Liver (tissue), 9 donors: ENCODE results near the gene RNF8. TPM values are rescaled to one million over a fixed set of nuclear protein-coding genes. Genes with fewer than 3 reads are reported as not detected.

ENCODE experiments used
- DNase-seq: peaks from one replicate; pipeline ENCODE4 v3.0.0-alpha.2; 2017; ENCODE audit warnings: low spot score
- H3K27ac ChIP-seq, 2 donors: one replicate each; pipeline ENCODE4 v1.7.0; 2013; ENCODE audit warnings: inconsistent platforms in 2 of 2, low read length in 2 of 2, control low read depth in 1 of 2, low read depth in 1 of 2, mild to moderate bottlenecking in 1 of 2
- H3K27me3 ChIP-seq, 4 donors: one replicate each; pipeline versions ENCODE4 v1.6.1 to v1.7.0; 2013; ENCODE audit warnings: low read length in 3 of 4, inconsistent platforms in 1 of 4, mild to moderate bottlenecking in 1 of 4, moderate library complexity in 1 of 4; ENCODE audit not compliant: control insufficient read depth in 4 of 4, insufficient read depth in 4 of 4
- H3K36me3 ChIP-seq, 4 donors: one replicate each; pipeline versions ENCODE4 v1.6.1 to v1.7.0; 2013; ENCODE audit warnings: low read length in 3 of 4, mild to moderate bottlenecking in 3 of 4, low read depth in 1 of 4, moderate library complexity in 1 of 4; ENCODE audit not compliant: control insufficient read depth in 4 of 4, insufficient read depth in 3 of 4
- H3K4me1 ChIP-seq, 4 donors: one replicate each; pipeline versions ENCODE4 v1.6.1 to v1.7.0; 2013; ENCODE audit warnings: low read length in 3 of 4, mild to moderate bottlenecking in 3 of 4, moderate library complexity in 1 of 4; ENCODE audit not compliant: control insufficient read depth in 4 of 4, insufficient read depth in 4 of 4
- H3K4me3 ChIP-seq, 3 donors: one replicate each; pipeline versions ENCODE4 v1.6.1 to v1.7.0; 2013; ENCODE audit warnings: low read length in 3 of 3, control low read depth in 1 of 3, low read depth in 1 of 3, mild to moderate bottlenecking in 1 of 3
- H3K9ac ChIP-seq, 2 donors: one replicate each; pipeline ENCODE4 v1.7.0; 2013; ENCODE audit warnings: low read length in 2 of 2, mild to moderate bottlenecking in 2 of 2, moderate library complexity in 2 of 2, control low read depth in 1 of 2, low read depth in 1 of 2
- H3K9me3 ChIP-seq, 4 donors: one replicate each; pipeline versions ENCODE4 v1.6.1 to v1.7.0; 2013; ENCODE audit warnings: low read length in 3 of 4; ENCODE audit not compliant: control insufficient read depth in 4 of 4
- EGR1 ChIP-seq, 2 donors: IDR thresholded peaks; 2 replicates each; pipeline ENCODE4 v1.6.1; 2016 to 2018; ENCODE audit warnings: antibody characterized with exemption in 2 of 2, low read depth in 2 of 2
- FOXA1 ChIP-seq: IDR thresholded peaks from 2 replicates; pipeline ENCODE4 v1.6.1; 2016; ENCODE audit warnings: antibody characterized with exemption
- FOXA2 ChIP-seq: IDR thresholded peaks from 2 replicates; pipeline ENCODE4 v1.6.1; 2016; ENCODE audit warnings: antibody characterized with exemption
- GABPA ChIP-seq, 2 donors: IDR thresholded peaks in 1 of 2; conservative IDR thresholded peaks in 1 of 2; 2 replicates each; pipeline ENCODE4 v1.6.1; 2016; ENCODE audit warnings: antibody characterized with exemption in 2 of 2, mild to moderate bottlenecking in 1 of 2, moderate library complexity in 1 of 2
- HNF4A ChIP-seq, 2 donors: conservative IDR thresholded peaks; 2 replicates each; pipeline ENCODE4 v1.6.1; 2016; ENCODE audit warnings: antibody characterized with exemption in 2 of 2, mild to moderate bottlenecking in 2 of 2
- HNF4G ChIP-seq: IDR thresholded peaks from 2 replicates; pipeline ENCODE4 v1.6.1; 2016; ENCODE audit warnings: antibody characterized with exemption
- JUND ChIP-seq, 2 donors: IDR thresholded peaks; 2 replicates each; pipeline ENCODE4 v1.6.1; 2016; ENCODE audit warnings: antibody characterized with exemption in 2 of 2
- NR2F2 ChIP-seq: IDR thresholded peaks from 2 replicates; pipeline ENCODE4 v1.6.1; 2016; ENCODE audit warnings: antibody characterized with exemption
- RAD21 ChIP-seq, 2 donors: IDR thresholded peaks; 2 replicates each; pipeline ENCODE4 v1.6.1; 2016; ENCODE audit warnings: antibody characterized with exemption in 2 of 2, mild to moderate bottlenecking in 2 of 2
- RXRA ChIP-seq, 2 donors: IDR thresholded peaks; 2 replicates each; pipeline ENCODE4 v1.6.1; 2017 to 2018; ENCODE audit warnings: antibody characterized with exemption in 2 of 2, mild to moderate bottlenecking in 1 of 2
- SP1 ChIP-seq: IDR thresholded peaks from 2 replicates; pipeline ENCODE4 v1.6.1; 2018; ENCODE audit warnings: antibody characterized with exemption, mild to moderate bottlenecking
- TAF1 ChIP-seq: conservative IDR thresholded peaks from 2 replicates; pipeline ENCODE4 v1.6.1; 2016; ENCODE audit warnings: antibody characterized with exemption, mild to moderate bottlenecking
- YY1 ChIP-seq: IDR thresholded peaks from 2 replicates; pipeline ENCODE4 v1.6.1; 2016; ENCODE audit warnings: antibody characterized with exemption, mild to moderate bottlenecking
- WGBS: extraction: QIAGEN DNeasy Blood & Tissue Kit; methylation state at CpG from one replicate; pipeline ENCODE4 v1.1.7; 2013; 5-methylcytosine and 5-hydroxymethylcytosine counted together
- polyA plus RNA-seq, 2 donors: library from polyadenylated mRNA; stranded (reverse) in 1 of 2; unstranded in 1 of 2; fragments of 200-250 nt in 1 of 2; fragments of >200 nt in 1 of 2; fragmentation: Nextera tagmentation in 1 of 2; extraction: Ambion mirVana in 1 of 2; gene quantifications; one replicate each; pipeline versions ENCODE4 v1.2.1 to v1.2.3, GENCODE V29; 2013 to 2015
- total RNA-seq, 2 donors: library from RNA; depleted of rRNA; stranded (reverse); fragments of >200 nt; gene quantifications; one replicate each; pipeline ENCODE4 v1.2.3, GENCODE V29; 2014
- TF ChIP-seq, protein P1 (sequence below): IDR thresholded peaks from 2 replicates; pipeline ENCODE4 v1.6.1; 2016; ENCODE audit warnings: antibody characterized with exemption
- TF ChIP-seq, protein P2 (sequence below): fragments of 150-350 bp; IDR thresholded peaks from 2 replicates; pipeline ENCODE4 v1.5.1; 2017; ENCODE audit warnings: improper control_type of control experiment, low read depth, low read length; ENCODE audit not compliant: missing input control
- TF ChIP-seq, protein P3 (sequence below): IDR thresholded peaks from 2 replicates; pipeline ENCODE4 v1.6.1; 2016; ENCODE audit warnings: antibody characterized with exemption
- TF ChIP-seq, protein P4 (sequence below): IDR thresholded peaks from 2 replicates; pipeline ENCODE4 v1.6.1; 2016; ENCODE audit warnings: antibody characterized with exemption
- TF ChIP-seq, protein P5 (sequence below): IDR thresholded peaks from 2 replicates; pipeline ENCODE4 v1.6.1; 2016; ENCODE audit warnings: antibody characterized with exemption, mild to moderate bottlenecking
- donor health status: healthy.
- donor health status: healthy.
- donor health status: healthy.
- donor health status: healthy.
- donor health status: healthy.

RNF8 gene
- total and polyA plus RNA-seq, 4 donors, result 6.1 to 9.9 (median 7.5) TPM

DNA sequence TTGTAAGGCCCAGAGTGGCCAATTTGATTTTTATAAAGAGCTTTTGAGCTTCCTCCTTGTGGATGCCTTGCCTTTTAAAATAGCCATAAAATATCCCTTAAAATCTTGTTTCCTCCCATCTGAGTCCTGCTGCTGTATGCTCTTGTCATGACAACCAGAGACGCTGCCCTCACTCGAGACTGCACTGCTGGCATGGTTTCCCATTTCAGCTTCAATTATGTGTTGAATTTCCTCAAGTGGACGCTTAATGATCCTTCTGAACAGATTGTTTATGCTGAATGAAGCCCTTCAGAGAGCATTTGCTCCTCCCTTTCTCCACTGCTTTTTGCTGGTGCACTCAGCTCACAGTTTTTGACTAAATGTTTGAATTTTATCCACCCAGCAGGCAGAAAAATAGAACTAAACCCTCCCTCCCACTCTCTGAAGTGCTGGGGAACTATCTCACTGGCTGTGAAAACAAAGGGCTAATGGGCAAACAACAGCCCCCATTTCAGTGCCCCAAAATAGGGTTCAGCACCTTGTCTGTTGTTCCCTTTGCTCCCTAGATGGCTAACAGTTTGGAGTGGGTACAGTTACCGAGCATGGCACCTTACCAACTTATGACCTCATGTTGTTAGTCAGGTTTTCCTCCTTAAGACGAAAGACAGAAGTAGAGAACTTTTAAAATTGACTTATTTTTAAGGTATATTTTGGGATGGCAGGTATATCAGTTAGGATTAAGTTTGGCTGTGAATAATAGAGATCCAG lies 45.5 kb upstream of the RNF8 start (continued):
- TF ChIP-seq, protein P1, sequence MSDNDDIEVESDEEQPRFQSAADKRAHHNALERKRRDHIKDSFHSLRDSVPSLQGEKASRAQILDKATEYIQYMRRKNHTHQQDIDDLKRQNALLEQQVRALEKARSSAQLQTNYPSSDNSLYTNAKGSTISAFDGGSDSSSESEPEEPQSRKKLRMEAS, result no peak
- TF ChIP-seq FOXA1, result no peak
- TF ChIP-seq, protein P2, sequence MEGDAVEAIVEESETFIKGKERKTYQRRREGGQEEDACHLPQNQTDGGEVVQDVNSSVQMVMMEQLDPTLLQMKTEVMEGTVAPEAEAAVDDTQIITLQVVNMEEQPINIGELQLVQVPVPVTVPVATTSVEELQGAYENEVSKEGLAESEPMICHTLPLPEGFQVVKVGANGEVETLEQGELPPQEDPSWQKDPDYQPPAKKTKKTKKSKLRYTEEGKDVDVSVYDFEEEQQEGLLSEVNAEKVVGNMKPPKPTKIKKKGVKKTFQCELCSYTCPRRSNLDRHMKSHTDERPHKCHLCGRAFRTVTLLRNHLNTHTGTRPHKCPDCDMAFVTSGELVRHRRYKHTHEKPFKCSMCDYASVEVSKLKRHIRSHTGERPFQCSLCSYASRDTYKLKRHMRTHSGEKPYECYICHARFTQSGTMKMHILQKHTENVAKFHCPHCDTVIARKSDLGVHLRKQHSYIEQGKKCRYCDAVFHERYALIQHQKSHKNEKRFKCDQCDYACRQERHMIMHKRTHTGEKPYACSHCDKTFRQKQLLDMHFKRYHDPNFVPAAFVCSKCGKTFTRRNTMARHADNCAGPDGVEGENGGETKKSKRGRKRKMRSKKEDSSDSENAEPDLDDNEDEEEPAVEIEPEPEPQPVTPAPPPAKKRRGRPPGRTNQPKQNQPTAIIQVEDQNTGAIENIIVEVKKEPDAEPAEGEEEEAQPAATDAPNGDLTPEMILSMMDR, result no peak

DNA sequence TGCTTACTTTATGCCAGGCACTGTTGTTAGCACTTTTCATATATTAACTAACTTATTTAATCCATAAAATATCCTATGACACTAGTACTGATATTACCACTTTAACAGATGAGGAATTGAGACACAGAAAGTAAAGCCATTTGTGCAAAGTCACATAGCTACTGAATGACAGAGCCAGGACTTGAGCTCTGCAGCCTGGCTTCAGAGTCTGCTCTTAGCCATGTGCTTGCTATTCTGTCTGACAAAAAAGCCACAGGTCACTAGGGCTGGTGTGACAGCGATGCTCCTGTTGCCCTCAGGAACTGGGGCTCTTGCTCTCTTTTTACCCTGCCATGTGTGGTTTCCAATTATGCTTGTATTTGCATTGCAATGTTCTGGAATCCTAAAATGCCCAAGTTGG lies 44.7 kb upstream of the RNF8 start:
- Histone ChIP-seq H3K4me3 (no peak overlapping the region), H3K27me3 (no peaks in the 10 kb centered on the region), H3K9ac (no peak overlapping the region), H3K27ac (no peak overlapping the region), H3K36me3 (peaks cover 0 to 16% (median 6%) of the 10 kb centered on the region in 4 donors), H3K4me1 (no peaks in the 10 kb centered on the region), H3K9me3 (no peaks in the 10 kb centered on the region)
- 98% methylated on average over 1 of the region's 1 CpG for WGBS
- no peak for DNase-seq
- TF ChIP-seq, protein P3, sequence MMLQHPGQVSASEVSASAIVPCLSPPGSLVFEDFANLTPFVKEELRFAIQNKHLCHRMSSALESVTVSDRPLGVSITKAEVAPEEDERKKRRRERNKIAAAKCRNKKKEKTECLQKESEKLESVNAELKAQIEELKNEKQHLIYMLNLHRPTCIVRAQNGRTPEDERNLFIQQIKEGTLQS, result no peak
- TF ChIP-seq YY1 (no peak), RXRA (IDR thresholded peaks at IDR 0.05) (no peak), JUND (IDR thresholded peaks at IDR 0.05) (no peak), NR2F2 (no peak), GABPA (IDR thresholded peaks at IDR 0.05 in 1 of 2, conservative IDR thresholded peaks at IDR 0.05 in 1 of 2) (no peak), EGR1 (IDR thresholded peaks at IDR 0.05; ENCODE audit: low read depth in 2 of 2) (no peak), RAD21 (IDR thresholded peaks at IDR 0.05) (no peak), TAF1 (no peak), FOXA1 (no peak), HNF4A (conservative IDR thresholded peaks at IDR 0.05) (no peak), FOXA2 (no peak), HNF4G (no peak), SP1 (no peak)
- TF ChIP-seq, protein P2, result no peak
- TF ChIP-seq, protein P1, result no peak
- TF ChIP-seq, protein P4, sequence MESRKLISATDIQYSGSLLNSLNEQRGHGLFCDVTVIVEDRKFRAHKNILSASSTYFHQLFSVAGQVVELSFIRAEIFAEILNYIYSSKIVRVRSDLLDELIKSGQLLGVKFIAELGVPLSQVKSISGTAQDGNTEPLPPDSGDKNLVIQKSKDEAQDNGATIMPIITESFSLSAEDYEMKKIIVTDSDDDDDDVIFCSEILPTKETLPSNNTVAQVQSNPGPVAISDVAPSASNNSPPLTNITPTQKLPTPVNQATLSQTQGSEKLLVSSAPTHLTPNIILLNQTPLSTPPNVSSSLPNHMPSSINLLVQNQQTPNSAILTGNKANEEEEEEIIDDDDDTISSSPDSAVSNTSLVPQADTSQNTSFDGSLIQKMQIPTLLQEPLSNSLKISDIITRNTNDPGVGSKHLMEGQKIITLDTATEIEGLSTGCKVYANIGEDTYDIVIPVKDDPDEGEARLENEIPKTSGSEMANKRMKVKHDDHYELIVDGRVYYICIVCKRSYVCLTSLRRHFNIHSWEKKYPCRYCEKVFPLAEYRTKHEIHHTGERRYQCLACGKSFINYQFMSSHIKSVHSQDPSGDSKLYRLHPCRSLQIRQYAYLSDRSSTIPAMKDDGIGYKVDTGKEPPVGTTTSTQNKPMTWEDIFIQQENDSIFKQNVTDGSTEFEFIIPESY, result no peak
- TF ChIP-seq, protein P5, sequence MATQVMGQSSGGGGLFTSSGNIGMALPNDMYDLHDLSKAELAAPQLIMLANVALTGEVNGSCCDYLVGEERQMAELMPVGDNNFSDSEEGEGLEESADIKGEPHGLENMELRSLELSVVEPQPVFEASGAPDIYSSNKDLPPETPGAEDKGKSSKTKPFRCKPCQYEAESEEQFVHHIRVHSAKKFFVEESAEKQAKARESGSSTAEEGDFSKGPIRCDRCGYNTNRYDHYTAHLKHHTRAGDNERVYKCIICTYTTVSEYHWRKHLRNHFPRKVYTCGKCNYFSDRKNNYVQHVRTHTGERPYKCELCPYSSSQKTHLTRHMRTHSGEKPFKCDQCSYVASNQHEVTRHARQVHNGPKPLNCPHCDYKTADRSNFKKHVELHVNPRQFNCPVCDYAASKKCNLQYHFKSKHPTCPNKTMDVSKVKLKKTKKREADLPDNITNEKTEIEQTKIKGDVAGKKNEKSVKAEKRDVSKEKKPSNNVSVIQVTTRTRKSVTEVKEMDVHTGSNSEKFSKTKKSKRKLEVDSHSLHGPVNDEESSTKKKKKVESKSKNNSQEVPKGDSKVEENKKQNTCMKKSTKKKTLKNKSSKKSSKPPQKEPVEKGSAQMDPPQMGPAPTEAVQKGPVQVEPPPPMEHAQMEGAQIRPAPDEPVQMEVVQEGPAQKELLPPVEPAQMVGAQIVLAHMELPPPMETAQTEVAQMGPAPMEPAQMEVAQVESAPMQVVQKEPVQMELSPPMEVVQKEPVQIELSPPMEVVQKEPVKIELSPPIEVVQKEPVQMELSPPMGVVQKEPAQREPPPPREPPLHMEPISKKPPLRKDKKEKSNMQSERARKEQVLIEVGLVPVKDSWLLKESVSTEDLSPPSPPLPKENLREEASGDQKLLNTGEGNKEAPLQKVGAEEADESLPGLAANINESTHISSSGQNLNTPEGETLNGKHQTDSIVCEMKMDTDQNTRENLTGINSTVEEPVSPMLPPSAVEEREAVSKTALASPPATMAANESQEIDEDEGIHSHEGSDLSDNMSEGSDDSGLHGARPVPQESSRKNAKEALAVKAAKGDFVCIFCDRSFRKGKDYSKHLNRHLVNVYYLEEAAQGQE, result no peak
